Measurements from ENCODE around the gene MBD3. TPM values are rescaled to one million over a fixed set of nuclear protein-coding genes. Genes with fewer than 3 reads are reported as not detected.

Gene MBD3
- polyA plus RNA-seq, 1 donor: 59.1 TPM

- Histone ChIP-seq H3K36me3 (ENCODE audit: control insufficient read depth, insufficient read depth, low read length) (peaks cover 76% of the 10 kb centered on the region), H3K9me3 (ENCODE audit: control insufficient read depth, low read depth, low read length) (peaks cover under 1% of the 10 kb centered on the region), H3K27me3 (ENCODE audit: control insufficient read depth, insufficient read depth, low read length) (no peaks in the 10 kb centered on the region), H3K27ac (ENCODE audit: low read length) (no peak overlapping the region), H3K4me3 (ENCODE audit: low read length) (no peak overlapping the region), H3K4me1 (ENCODE audit: control insufficient read depth, insufficient read depth, low read length) (no peaks in the 10 kb centered on the region)
- DNase-seq: no peak
- WGBS (ENCODE audit: insufficient coverage, low lambda C conversion rate): no CpG with 5 or more reads among the region's 18 CpGs
These were observed 27.0 kb upstream of the MBD3 start for GRCh38 chr19:1619703-1620102.

- DNase-seq: no peak
- H3K4me1 ChIP-seq (ENCODE audit: control insufficient read depth, insufficient read depth, low read length): no peaks in the 10 kb centered on the region
- WGBS (ENCODE audit: insufficient coverage, low lambda C conversion rate): no CpG with 5 or more reads among the region's 26 CpGs
- no peaks in the 10 kb centered on the region for H3K27me3 ChIP-seq (ENCODE audit: control insufficient read depth, insufficient read depth, low read length)
- peaks cover 80% of the 10 kb centered on the region for H3K36me3 ChIP-seq (ENCODE audit: control insufficient read depth, insufficient read depth, low read length)
- no peak overlapping the region for H3K27ac ChIP-seq (ENCODE audit: low read length)
- H3K9me3 ChIP-seq (ENCODE audit: control insufficient read depth, low read depth, low read length): no peaks in the 10 kb centered on the region
- no peak overlapping the region for H3K4me3 ChIP-seq (ENCODE audit: low read length)
These were observed 26.4 kb upstream of the MBD3 start for GRCh38 chr19:1619094-1619439.

DNA sequence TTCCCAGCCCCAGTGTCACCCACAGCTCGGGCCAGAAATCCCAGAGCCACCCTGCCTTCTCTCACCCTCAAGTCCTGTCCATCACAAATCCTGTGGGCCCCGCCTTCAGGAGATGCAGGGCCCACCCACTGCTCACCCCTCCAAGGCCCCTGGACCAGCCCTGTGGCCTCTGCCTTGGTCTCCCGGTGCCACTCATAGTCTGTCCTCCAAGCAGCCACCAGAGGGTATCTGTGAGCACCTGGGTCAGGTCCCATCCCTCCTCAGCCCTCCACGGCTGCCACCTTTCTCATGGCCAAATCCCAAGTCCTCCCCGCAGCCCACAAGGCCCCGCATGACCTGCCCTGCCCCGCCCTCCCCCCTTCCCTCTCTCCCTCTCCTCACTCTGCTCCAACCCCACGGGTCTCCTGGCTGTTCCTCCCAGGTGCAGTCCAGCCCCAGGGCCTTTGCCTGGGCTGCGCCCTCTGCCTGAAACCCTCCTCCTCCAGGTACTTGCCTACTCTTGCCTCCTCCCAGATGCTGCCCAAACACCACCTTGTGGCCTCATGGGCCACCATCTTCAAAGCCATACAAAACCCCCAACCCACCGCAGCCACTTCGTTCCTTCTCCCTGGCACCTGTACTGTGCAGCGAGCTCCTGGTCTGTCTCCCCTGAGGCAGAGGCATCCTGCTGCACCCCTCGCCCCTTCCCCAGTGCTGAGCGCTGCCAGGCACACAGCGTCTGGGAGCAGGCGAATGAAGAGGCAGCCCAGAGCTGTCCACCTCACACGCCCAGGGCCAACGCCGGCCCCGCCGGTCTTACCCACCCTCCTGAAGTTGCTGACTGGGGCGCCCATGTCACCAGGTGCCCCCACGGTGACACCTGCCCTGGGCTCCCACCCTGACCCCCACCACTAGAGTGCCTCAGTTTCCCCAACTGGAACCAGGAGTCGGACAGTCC lies 25.8 kb upstream of the MBD3 start:
- Histone ChIP-seq H3K36me3 (ENCODE audit: control insufficient read depth, insufficient read depth, low read length) (peaks cover 81% of the 10 kb centered on the region), H3K4me1 (ENCODE audit: control insufficient read depth, insufficient read depth, low read length) (peaks cover 6% of the 10 kb centered on the region), H3K27ac (ENCODE audit: low read length) (no peak overlapping the region), H3K27me3 (ENCODE audit: control insufficient read depth, insufficient read depth, low read length) (no peaks in the 10 kb centered on the region), H3K9me3 (ENCODE audit: control insufficient read depth, low read depth, low read length) (no peaks in the 10 kb centered on the region), H3K4me3 (ENCODE audit: low read length) (no peak overlapping the region)
- no CpG with 5 or more reads among the region's 24 CpGs for WGBS (ENCODE audit: insufficient coverage, low lambda C conversion rate)
- no peak for DNase-seq

DNA sequence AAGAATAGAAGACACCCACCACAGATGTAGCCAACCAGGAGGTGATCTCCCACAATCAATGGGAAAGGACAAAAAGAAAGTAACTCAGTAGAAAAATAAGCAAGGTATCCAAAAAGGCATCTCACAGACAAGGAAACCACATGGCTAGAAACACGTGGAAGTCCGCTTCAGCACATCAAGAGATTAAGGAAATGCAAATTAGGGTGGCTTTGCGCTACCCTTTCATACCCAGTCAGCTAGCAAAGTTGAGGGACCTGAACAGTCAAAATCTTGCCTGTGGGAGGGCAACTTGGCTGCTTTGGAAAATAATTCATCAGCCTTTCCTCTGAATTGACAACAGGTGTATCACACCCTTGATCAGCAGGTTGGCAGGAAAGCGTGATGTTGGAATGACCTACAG lies 24.2 kb upstream of the MBD3 start:
- Histone ChIP-seq H3K27me3 (ENCODE audit: control insufficient read depth, insufficient read depth, low read length) (no peaks in the 10 kb centered on the region), H3K27ac (ENCODE audit: low read length) (no peak overlapping the region), H3K36me3 (ENCODE audit: control insufficient read depth, insufficient read depth, low read length) (peaks cover 86% of the 10 kb centered on the region), H3K9me3 (ENCODE audit: control insufficient read depth, low read depth, low read length) (no peaks in the 10 kb centered on the region), H3K4me1 (ENCODE audit: control insufficient read depth, insufficient read depth, low read length) (peaks cover 16% of the 10 kb centered on the region), H3K4me3 (ENCODE audit: low read length) (no peak overlapping the region)
- DNase-seq: no peak
- WGBS (ENCODE audit: insufficient coverage, low lambda C conversion rate): no CpG with 5 or more reads among the region's 4 CpGs

- Histone ChIP-seq H3K27me3 (ENCODE audit: control insufficient read depth, insufficient read depth, low read length) (no peaks in the 10 kb centered on the region), H3K36me3 (ENCODE audit: control insufficient read depth, insufficient read depth, low read length) (peaks cover 86% of the 10 kb centered on the region), H3K27ac (ENCODE audit: low read length) (no peak overlapping the region), H3K4me1 (ENCODE audit: control insufficient read depth, insufficient read depth, low read length) (peaks cover 16% of the 10 kb centered on the region), H3K9me3 (ENCODE audit: control insufficient read depth, low read depth, low read length) (no peaks in the 10 kb centered on the region), H3K4me3 (ENCODE audit: low read length) (no peak overlapping the region)
- WGBS (ENCODE audit: insufficient coverage, low lambda C conversion rate): no CpG with 5 or more reads among the region's 8 CpGs
- no peak for DNase-seq
These were observed 23.7 kb upstream of the MBD3 start for GRCh38 chr19:1616396-1616795.

DNA sequence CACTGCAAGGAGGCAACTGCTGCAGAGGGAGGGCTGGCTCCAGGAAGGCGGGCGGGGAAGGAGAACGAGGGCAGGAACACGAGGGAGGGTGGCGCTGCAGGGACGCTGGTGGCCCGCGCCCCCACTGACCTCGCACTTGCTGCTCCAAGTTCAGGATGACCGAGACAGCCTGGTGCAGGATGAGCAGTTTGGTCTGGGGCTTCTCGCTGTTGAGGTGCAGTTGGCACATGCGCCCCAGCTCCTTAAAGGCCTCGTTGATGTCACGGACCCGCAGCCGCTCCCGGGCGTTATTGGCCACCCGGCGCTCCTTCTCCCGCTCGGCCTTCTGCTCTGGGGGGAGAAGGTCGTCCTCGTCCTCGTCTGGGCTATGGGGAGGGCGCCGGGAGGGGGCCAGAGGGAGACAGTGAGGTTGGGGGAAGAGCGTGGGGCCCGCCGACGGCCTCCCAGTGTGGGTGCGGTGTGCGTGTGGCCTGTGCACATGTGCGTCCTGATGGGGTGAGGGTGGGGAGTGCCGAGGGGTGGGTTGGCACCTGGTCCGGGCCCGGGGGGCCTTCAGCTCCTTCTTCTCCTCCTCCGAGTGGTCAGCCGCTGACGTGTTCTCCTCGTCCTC lies 22.6 kb upstream of the MBD3 start:
- Histone ChIP-seq H3K36me3 (ENCODE audit: control insufficient read depth, insufficient read depth, low read length) (peaks cover 87% of the 10 kb centered on the region), H3K27ac (ENCODE audit: low read length) (no peak overlapping the region)
- WGBS (ENCODE audit: insufficient coverage, low lambda C conversion rate): no CpG with 5 or more reads among the region's 41 CpGs

GRCh38 chr19:1613808-1614570 lies 21.3 kb upstream of the MBD3 start:
- Histone ChIP-seq H3K4me3 (ENCODE audit: low read length) (no peak overlapping the region), H3K4me1 (ENCODE audit: control insufficient read depth, insufficient read depth, low read length) (peaks cover 16% of the 10 kb centered on the region), H3K9me3 (ENCODE audit: control insufficient read depth, low read depth, low read length) (no peaks in the 10 kb centered on the region), H3K36me3 (ENCODE audit: control insufficient read depth, insufficient read depth, low read length) (peaks cover 75% of the 10 kb centered on the region), H3K27ac (ENCODE audit: low read length) (no peak overlapping the region), H3K27me3 (ENCODE audit: control insufficient read depth, insufficient read depth, low read length) (no peaks in the 10 kb centered on the region)
- whole genome bisulfite sequencing (ENCODE audit: insufficient coverage, low lambda C conversion rate): no CpG with 5 or more reads among the region's 32 CpGs
- no peak for DNase-seq

More for the DNA sequence above, 22.6 kb upstream of the MBD3 start:
- Histone ChIP-seq H3K27me3 (ENCODE audit: control insufficient read depth, insufficient read depth, low read length) (no peaks in the 10 kb centered on the region), H3K9me3 (ENCODE audit: control insufficient read depth, low read depth, low read length) (no peaks in the 10 kb centered on the region), H3K4me3 (ENCODE audit: low read length) (no peak overlapping the region), H3K4me1 (ENCODE audit: control insufficient read depth, insufficient read depth, low read length) (peaks cover 16% of the 10 kb centered on the region)
- DNase-seq: no peak

- peak; percentile 67 to 83 for DNase-seq
- peaks cover 16% of the 10 kb centered on the region for H3K4me1 ChIP-seq (ENCODE audit: control insufficient read depth, insufficient read depth, low read length)
- no peak overlapping the region for H3K4me3 ChIP-seq (ENCODE audit: low read length)
- no peaks in the 10 kb centered on the region for H3K27me3 ChIP-seq (ENCODE audit: control insufficient read depth, insufficient read depth, low read length)
- no peaks in the 10 kb centered on the region for H3K9me3 ChIP-seq (ENCODE audit: control insufficient read depth, low read depth, low read length)
- no CpG with 5 or more reads among the region's 9 CpGs for WGBS (ENCODE audit: insufficient coverage, low lambda C conversion rate)
- H3K36me3 ChIP-seq (ENCODE audit: control insufficient read depth, insufficient read depth, low read length): peaks cover 69% of the 10 kb centered on the region
- H3K27ac ChIP-seq (ENCODE audit: low read length): no peak overlapping the region
These were observed 20.5 kb upstream of the MBD3 start for GRCh38 chr19:1613146-1613545.

GRCh38 chr19:1612114-1613086 lies 19.7 kb upstream of the MBD3 start:
- Histone ChIP-seq H3K27me3 (ENCODE audit: control insufficient read depth, insufficient read depth, low read length) (no peaks in the 10 kb centered on the region), H3K27ac (ENCODE audit: low read length) (no peak overlapping the region), H3K9me3 (ENCODE audit: control insufficient read depth, low read depth, low read length) (no peaks in the 10 kb centered on the region), H3K4me3 (ENCODE audit: low read length) (no peak overlapping the region), H3K36me3 (ENCODE audit: control insufficient read depth, insufficient read depth, low read length) (peaks cover 63% of the 10 kb centered on the region), H3K4me1 (ENCODE audit: control insufficient read depth, insufficient read depth, low read length) (peaks cover 16% of the 10 kb centered on the region)
- WGBS (ENCODE audit: insufficient coverage, low lambda C conversion rate): no CpG with 5 or more reads among the region's 39 CpGs
- DNase-seq: no peak

All from large intestine (tissue), 3 donors.